HepG2 (cell line): ENCODE results near the gene COL25A1.

Experiments used
- CTCF ChIP-seq: sonication (generic); formaldehyde crosslinking; IDR thresholded peaks from 2 replicates; pipeline ENCODE4 v1.5.0; 2020; ENCODE audit warnings: mild to moderate bottlenecking, missing genetic modification reagents, moderate library complexity
- POLR2A ChIP-seq, 2 experiments: IDR thresholded peaks; 2 replicates each; pipeline ENCODE4 v1.6.1; 2011; ENCODE audit warnings: low read depth in 2 of 2, low read length in 2 of 2, mild to moderate bottlenecking in 1 of 2, moderate library complexity in 1 of 2; ENCODE audit not compliant: insufficient read depth in 1 of 2
- RARA ChIP-seq: IDR thresholded peaks from 2 replicates; pipeline ENCODE4 v1.6.1; 2016; ENCODE audit warnings: missing genetic modification reagents, missing compliant biosample characterization
- ZFP1 ChIP-seq: IDR thresholded peaks from 2 replicates; pipeline ENCODE4 v1.6.1; 2016
- ZNF207 ChIP-seq: fragments of 450-650 bp; IDR thresholded peaks from 2 replicates; pipeline ENCODE4 v1.6.1; 2016; ENCODE audit warnings: antibody characterized with exemption, borderline replicate concordance
- ZNF274 ChIP-seq: sonication (generic); formaldehyde crosslinking; IDR thresholded peaks from 2 replicates; pipeline ENCODE4 v1.5.1; 2020; ENCODE audit warnings: mild to moderate bottlenecking, missing genetic modification reagents
- ZNF292 ChIP-seq: sonication (generic); formaldehyde crosslinking; IDR thresholded peaks from 2 replicates; pipeline ENCODE4 v1.8.1; 2022; ENCODE audit warnings: mild to moderate bottlenecking, low read depth, missing genetic modification reagents, borderline replicate concordance
- ZNF776 ChIP-seq: sonication (generic); formaldehyde crosslinking; IDR thresholded peaks from 2 replicates; pipeline ENCODE4 v1.4.0; 2020; ENCODE audit warnings: mild to moderate bottlenecking, missing genetic modification reagents
- TF ChIP-seq, protein P1 (sequence below): sonication (generic); formaldehyde crosslinking; IDR thresholded peaks from 2 replicates; pipeline ENCODE4 v1.5.0; 2020; ENCODE audit warnings: mild to moderate bottlenecking, missing genetic modification reagents

- TF ChIP-seq ZNF292 (CRISPR knock-in tag) (no peak), POLR2A (IDR thresholded peaks at IDR 0.05; ENCODE audit: insufficient read depth in 1 of 2, low read depth in 2 of 2, low read length in 2 of 2) (no peak), ZNF207 (no peak), ZFP1 (CRISPR knock-in tag) (no peak), RARA (CRISPR knock-in tag) (no peak), CTCF (CRISPR knock-in tag) (no peak), ZNF274 (CRISPR knock-in tag) (no peak), ZNF776 (no peak)
- TF ChIP-seq, protein P1, sequence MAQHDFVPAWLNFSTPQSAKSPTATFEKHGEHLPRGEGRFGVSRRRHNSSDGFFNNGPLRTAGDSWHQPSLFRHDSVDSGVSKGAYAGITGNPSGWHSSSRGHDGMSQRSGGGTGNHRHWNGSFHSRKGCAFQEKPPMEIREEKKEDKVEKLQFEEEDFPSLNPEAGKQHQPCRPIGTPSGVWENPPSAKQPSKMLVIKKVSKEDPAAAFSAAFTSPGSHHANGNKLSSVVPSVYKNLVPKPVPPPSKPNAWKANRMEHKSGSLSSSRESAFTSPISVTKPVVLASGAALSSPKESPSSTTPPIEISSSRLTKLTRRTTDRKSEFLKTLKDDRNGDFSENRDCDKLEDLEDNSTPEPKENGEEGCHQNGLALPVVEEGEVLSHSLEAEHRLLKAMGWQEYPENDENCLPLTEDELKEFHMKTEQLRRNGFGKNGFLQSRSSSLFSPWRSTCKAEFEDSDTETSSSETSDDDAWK: no peak
Measured at GRCh38 chr4:108972613-108973283, 329.7 kb downstream of the COL25A1 start.
